ENCODE data around the gene SUCLA2.

Gene SUCLA2

GRCh38 chr13:48001114-48001881 is at the start of gene SUCLA2:
Gene SUCLA2 (minus strand): TSS chr13:48001273. CDS start chr13:48001269, 4 bp downstream.
- peak; percentile 41 for DNase-seq (ENCODE audit: extremely low read depth, low read depth)
- H3K4me3 ChIP-seq (replicated peaks; ENCODE audit: low read depth, low read length), result peak within 1 kb of the TSS; percentile 91
- TF ChIP-seq, protein P1, sequence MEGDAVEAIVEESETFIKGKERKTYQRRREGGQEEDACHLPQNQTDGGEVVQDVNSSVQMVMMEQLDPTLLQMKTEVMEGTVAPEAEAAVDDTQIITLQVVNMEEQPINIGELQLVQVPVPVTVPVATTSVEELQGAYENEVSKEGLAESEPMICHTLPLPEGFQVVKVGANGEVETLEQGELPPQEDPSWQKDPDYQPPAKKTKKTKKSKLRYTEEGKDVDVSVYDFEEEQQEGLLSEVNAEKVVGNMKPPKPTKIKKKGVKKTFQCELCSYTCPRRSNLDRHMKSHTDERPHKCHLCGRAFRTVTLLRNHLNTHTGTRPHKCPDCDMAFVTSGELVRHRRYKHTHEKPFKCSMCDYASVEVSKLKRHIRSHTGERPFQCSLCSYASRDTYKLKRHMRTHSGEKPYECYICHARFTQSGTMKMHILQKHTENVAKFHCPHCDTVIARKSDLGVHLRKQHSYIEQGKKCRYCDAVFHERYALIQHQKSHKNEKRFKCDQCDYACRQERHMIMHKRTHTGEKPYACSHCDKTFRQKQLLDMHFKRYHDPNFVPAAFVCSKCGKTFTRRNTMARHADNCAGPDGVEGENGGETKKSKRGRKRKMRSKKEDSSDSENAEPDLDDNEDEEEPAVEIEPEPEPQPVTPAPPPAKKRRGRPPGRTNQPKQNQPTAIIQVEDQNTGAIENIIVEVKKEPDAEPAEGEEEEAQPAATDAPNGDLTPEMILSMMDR (IDR thresholded peaks at IDR 0.05; ENCODE audit: low read depth, low read length, missing control alignments), result no peak

GRCh38 chr13:48050550-48050949 is 49.5 kb upstream of the SUCLA2 start:
- TF ChIP-seq, protein P1 (IDR thresholded peaks at IDR 0.05; ENCODE audit: low read depth, low read length, missing control alignments), result no peak
- no peak overlapping the region for H3K4me3 ChIP-seq (replicated peaks; ENCODE audit: low read depth, low read length)
- no peak for DNase-seq (ENCODE audit: extremely low read depth, low read depth)

DNA sequence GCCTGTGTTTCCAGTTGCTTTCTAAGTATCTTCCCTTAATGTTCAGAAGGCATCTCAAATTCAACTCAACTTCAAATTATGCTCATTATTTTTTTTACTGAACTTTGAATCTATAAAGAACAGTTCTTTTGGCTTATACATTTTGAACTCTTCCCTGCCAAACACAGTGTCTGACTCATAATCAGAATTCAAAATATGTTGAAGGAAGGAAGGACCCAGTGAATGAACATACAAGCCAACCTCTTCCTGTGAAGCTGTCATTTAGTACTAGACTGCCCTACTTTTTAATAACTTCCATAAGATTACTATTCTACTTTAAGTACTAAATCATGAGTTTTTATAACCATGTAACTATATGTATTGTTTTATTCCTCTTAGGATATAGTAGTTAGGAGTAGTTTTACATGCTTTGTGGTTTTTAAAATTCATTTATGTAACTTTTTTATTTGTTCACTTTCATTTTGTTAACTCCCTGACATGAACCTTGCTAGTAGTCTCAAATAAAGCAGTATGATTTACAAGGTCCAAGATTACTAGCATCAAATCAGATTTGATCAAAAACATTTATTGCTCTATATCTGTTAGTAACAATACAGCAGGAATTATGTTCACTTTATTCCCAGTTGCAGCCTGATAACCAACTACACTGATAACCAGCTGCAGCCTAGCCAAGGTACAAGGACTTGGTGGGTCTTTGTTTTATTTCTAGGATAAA is 42.9 kb upstream of the SUCLA2 start:
- no peak for DNase-seq (ENCODE audit: extremely low read depth, low read depth)
- no peak overlapping the region for H3K4me3 ChIP-seq (replicated peaks; ENCODE audit: low read depth, low read length)
- TF ChIP-seq, protein P1 (IDR thresholded peaks at IDR 0.05; ENCODE audit: low read depth, low read length, missing control alignments), result no peak

GRCh38 chr13:48042894-48043293 is 41.8 kb upstream of the SUCLA2 start:
- TF ChIP-seq, protein P1 (IDR thresholded peaks at IDR 0.05; ENCODE audit: low read depth, low read length, missing control alignments), result no peak
- no peak for DNase-seq (ENCODE audit: extremely low read depth, low read depth)
- H3K4me3 ChIP-seq (replicated peaks; ENCODE audit: low read depth, low read length), result no peak overlapping the region

- no peak overlapping the region for H3K4me3 ChIP-seq (replicated peaks; ENCODE audit: low read depth, low read length)
- no peak for DNase-seq (ENCODE audit: extremely low read depth, low read depth)
- TF ChIP-seq, protein P1 (IDR thresholded peaks at IDR 0.05; ENCODE audit: low read depth, low read length, missing control alignments), result no peak
Observed at GRCh38 chr13:48040896-48041295, 39.8 kb upstream of the SUCLA2 start.

DNA sequence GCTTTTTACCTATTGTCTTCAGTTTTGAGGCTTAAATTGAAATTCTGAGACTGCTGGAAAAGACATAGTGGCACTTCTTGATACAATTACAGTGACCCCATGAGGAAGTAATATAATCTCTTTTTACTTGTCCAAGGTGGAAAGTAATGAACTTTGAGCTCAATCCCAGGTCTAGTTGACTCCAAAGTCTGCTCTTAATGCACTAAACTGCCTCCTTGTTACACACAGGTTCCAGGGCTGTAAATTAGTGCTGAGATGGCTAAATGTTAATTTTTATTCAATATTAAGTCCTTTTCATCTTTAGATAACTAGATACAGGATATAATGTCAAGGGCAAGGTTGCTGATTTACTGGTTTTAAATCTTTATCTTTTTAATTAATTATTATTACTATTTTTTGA is 39.0 kb upstream of the SUCLA2 start:
- H3K4me3 ChIP-seq (replicated peaks; ENCODE audit: low read depth, low read length), result no peak overlapping the region
- no peak for DNase-seq (ENCODE audit: extremely low read depth, low read depth)
- TF ChIP-seq, protein P1 (IDR thresholded peaks at IDR 0.05; ENCODE audit: low read depth, low read length, missing control alignments), result no peak

All from HFF-Myc (cell line).